Skin epidermis (tissue), 12 donors: ENCODE measurements around the gene HCAR3.
"Not testable (repeated sequence)": the region's sequence is repeated elsewhere in the genome, so short reads cannot be mapped to it uniquely, and the experiment has no call there.

Experiments used
- H3K27ac ChIP-seq, 21 experiments: fragments of 200-600 bp; sonication (generic) in 11 of 21; one replicate each; pipeline ENCODE4 v1.5.0; 2020; ENCODE audit warnings: mild to moderate bottlenecking in 3 of 21, inconsistent platforms in 2 of 21, moderate library complexity in 2 of 21
- H3K4me3 ChIP-seq, 7 experiments: fragments of 200-600 bp; sonication (generic) in 2 of 7; one replicate each; pipeline ENCODE4 v1.5.0; 2020; ENCODE audit warnings: inconsistent platforms in 2 of 7, mild to moderate bottlenecking in 2 of 7, moderate library complexity in 1 of 7

The HCAR3 gene

DNA sequence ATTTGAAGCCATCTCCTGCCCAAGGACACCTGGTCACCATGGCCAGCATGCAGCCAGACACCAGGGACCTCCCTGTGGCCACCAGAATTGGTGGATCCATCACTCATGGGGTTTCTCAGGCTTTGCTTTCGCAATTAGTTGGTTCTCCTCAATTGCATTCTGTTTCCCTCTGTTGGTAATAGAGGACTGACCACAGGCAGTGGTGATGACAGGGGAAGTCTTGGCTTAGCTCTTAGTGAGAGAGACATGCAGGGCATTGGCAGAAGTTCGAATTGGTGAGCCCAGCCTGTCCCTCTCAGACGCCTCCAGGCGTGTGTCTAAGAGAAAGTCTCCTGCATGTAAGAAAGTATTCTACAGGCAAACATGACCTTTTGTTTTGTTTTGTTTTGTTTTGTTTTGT lies 34.8 kb downstream of the HCAR3 start:
- no peak overlapping the region for H3K4me3 ChIP-seq

GRCh38 chr12:122680989-122681388 lies 35.6 kb downstream of the HCAR3 start:
- H3K27ac ChIP-seq, H3K4me3 ChIP-seq: not testable (repeated sequence)

More for the DNA sequence above, 34.8 kb downstream of the HCAR3 start:
- H3K27ac ChIP-seq, result no peak overlapping the region

DNA sequence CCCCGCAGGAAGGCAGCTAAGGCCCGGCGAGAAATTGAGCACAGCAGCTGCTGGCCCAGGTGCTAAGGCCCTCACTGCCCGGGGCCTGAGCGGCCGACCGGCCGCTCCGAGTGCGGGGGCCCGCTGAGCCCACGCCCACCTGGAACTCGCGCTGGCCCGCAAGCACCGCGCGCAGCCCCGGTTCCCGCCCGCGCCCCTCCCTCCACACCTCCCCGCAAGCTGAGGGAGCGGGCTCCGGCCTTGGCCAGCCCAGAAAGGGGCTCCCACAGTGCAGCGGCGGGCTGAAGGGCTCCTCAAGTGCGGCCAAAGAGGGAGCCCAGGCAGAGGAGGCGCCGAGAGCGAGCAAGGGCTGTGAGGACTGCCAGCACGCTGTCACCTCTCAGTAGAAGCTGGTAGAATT lies 39.8 kb downstream of the HCAR3 start:
- not testable (repeated sequence) for H3K4me3 ChIP-seq, H3K27ac ChIP-seq

- H3K4me3 ChIP-seq, H3K27ac ChIP-seq: not testable (repeated sequence)
These were observed 40.6 kb downstream of the HCAR3 start for GRCh38 chr12:122676015-122676414.

DNA sequence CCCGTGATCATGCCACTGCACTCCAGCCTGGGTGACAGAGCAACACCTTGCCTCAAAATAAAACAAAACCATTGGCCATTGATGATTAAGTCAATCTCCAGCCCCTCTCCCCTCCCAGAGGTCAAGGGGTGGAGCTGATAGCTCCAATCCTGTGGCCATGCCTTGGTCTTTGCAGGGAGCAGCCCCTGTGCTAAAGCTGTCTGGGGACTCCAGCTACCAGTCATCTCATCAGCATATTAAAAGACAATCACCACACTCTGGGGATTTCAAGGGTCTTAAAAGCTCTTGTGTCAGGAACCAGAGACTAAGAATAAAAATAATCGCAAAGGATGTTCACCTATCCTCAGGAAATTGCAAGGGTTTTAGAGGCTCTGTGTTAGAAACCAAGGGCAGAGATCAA lies 44.1 kb downstream of the HCAR3 start:
- Histone ChIP-seq H3K27ac (no peak overlapping the region), H3K4me3 (no peak overlapping the region)

DNA sequence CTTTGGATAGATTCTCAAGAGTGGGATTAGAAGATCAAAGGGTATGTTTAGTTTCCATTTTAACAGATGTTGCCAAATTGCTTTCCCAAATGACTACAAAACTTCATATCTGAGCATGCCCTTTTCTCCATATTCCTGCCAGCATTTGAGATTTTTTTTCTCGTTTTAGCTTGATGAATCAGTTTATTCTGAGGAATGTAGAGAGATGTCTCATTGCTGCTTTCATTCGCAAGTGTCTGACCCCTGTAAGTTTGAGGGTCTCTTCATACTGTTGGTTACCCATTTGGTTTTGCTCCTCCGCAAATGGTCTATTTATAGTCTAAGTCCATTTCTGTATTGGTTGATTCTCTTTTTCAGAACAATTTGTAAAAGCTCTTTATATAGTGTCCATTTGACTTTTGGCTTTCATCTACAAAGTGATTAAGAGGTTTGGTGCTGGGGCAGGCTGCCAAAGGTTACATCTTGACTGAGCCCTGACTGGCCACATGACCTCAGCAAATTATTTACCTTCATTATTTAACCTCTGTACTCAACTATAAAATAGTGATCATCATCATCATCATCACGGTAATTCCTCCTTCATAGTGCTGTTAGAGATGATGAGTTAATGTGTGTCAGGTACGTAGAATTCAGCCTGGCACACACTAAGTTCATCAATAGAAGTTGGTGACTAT lies 47.1 kb downstream of the HCAR3 start:
- H3K4me3 ChIP-seq, result no peak overlapping the region
- H3K27ac ChIP-seq, result no peak overlapping the region

DNA sequence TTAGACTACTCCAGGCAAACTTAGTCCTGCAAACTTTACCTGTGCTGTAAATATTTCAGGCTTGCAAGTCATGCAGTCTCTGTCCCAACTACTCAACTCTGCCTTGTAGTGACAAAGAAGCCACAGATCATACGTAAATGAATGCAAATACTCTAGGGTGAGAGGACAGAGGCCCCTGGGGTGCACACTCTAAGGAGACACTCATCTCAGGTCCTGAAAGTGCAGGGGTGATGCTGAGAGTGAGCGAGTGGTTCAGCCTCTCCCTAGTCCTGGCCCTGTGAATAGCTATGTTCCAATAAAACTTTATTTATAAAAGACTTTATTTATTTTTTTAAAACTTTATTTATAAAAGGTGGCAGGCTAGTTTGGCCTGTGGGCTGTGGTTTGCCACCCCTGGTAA lies 48.3 kb downstream of the HCAR3 start:
- no peak overlapping the region for H3K4me3 ChIP-seq
- H3K27ac ChIP-seq, result no peak overlapping the region

DNA sequence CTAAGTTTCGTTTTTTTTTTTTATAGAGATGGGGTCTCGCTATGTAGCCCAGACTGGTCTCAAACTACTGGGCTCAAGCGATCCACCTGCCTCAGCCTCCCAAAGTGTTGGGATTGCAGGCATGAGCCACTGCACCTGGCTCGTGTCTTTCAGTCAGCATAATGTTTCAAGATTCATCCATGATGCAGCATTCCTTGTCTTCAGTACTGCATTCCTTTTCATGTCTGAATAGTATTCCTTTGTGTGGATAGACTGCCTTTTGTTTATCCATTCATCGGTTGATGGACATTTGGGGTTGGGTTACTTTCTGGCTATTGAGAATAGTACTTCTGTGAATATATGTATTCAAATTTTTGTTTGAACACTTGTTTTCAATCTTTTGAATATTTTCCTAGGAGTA lies 50.9 kb downstream of the HCAR3 start:
- Histone ChIP-seq H3K27ac (no peak overlapping the region), H3K4me3 (no peak overlapping the region)

GRCh38 chr12:122665349-122665748 lies 51.3 kb downstream of the HCAR3 start:
- no peak overlapping the region for H3K27ac ChIP-seq
- H3K4me3 ChIP-seq, result no peak overlapping the region
